ENCODE data around the gene LCAT.

The LCAT gene

DNA sequence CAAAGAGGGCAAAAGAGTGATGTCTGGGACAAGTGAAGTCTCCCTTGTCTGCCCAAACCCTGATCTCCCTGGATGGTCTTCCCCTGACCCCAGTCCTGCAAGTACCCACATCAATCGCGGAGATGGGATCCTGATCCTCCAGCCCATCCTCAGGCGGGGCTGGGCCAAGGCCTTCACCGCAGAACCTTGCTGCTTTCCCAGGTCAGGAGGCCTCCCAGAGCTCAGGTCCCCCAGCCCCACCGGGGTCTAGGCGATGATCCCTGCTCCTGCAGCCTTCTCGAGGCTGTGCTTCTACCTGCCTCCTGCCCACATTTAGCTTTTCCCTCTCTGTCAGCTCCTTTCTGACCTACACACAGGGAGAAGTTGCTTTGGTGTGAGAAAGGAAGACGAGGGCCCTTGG is 18.2 kb upstream of the LCAT start:
- peaks cover 37% of the 10 kb centered on the region for H3K4me1 ChIP-seq (ENCODE audit: insufficient read depth, poor library complexity, severe bottlenecking)
- H3K27me3 ChIP-seq (ENCODE audit: insufficient read depth, poor library complexity, severe bottlenecking), result no peaks in the 10 kb centered on the region
- peak overlapping the region; percentile 32 for H3K27ac ChIP-seq (ENCODE audit: poor library complexity, severe bottlenecking)
- ATAC-seq (ENCODE audit: low read depth), result no peak
- peaks cover 73% of the 10 kb centered on the region for H3K36me3 ChIP-seq (ENCODE audit: low read depth)
- TF ChIP-seq, protein P1, sequence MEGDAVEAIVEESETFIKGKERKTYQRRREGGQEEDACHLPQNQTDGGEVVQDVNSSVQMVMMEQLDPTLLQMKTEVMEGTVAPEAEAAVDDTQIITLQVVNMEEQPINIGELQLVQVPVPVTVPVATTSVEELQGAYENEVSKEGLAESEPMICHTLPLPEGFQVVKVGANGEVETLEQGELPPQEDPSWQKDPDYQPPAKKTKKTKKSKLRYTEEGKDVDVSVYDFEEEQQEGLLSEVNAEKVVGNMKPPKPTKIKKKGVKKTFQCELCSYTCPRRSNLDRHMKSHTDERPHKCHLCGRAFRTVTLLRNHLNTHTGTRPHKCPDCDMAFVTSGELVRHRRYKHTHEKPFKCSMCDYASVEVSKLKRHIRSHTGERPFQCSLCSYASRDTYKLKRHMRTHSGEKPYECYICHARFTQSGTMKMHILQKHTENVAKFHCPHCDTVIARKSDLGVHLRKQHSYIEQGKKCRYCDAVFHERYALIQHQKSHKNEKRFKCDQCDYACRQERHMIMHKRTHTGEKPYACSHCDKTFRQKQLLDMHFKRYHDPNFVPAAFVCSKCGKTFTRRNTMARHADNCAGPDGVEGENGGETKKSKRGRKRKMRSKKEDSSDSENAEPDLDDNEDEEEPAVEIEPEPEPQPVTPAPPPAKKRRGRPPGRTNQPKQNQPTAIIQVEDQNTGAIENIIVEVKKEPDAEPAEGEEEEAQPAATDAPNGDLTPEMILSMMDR (IDR thresholded peaks at IDR 0.05; ENCODE audit: poor library complexity, severe bottlenecking), result no peak
- DNase-seq (ENCODE audit: low spot score), result no peak
- no peak overlapping the region for H3K4me3 ChIP-seq (ENCODE audit: severe bottlenecking)
- H3K9me3 ChIP-seq (ENCODE audit: severe bottlenecking), result no peaks in the 10 kb centered on the region

DNA sequence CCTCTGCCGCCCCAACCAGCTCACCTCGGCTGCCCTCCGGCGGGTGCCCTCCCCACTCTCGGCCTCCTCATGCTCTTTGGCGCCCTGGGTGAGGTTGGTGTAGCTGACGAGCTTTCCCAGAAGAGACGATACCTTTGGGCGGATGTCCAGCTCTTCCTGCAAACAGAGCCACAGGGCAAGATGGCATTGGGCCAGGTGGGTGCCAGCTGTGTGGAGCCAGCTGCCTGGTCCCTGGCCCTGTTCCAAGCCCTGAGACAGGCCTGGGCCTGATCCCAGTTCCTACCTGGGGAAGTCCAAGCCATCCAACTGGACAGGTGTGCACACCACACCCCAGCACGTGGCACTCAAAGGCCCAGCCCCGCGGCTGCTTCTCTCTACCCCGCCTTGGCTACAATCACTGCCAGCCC is 17.6 kb upstream of the LCAT start:
- H3K4me1 ChIP-seq (ENCODE audit: insufficient read depth, poor library complexity, severe bottlenecking), result peaks cover 31% of the 10 kb centered on the region
- TF ChIP-seq, protein P1 (IDR thresholded peaks at IDR 0.05; ENCODE audit: poor library complexity, severe bottlenecking), result no peak
- no peak overlapping the region for H3K4me3 ChIP-seq (ENCODE audit: severe bottlenecking)
- ATAC-seq (ENCODE audit: low read depth), result peak; percentile 91
- no peaks in the 10 kb centered on the region for H3K27me3 ChIP-seq (ENCODE audit: insufficient read depth, poor library complexity, severe bottlenecking)
- peaks cover 75% of the 10 kb centered on the region for H3K36me3 ChIP-seq (ENCODE audit: low read depth)
- peak overlapping the region; percentile 32 for H3K27ac ChIP-seq (ENCODE audit: poor library complexity, severe bottlenecking)
- peak; percentile 100 for DNase-seq (ENCODE audit: low spot score)
- no peaks in the 10 kb centered on the region for H3K9me3 ChIP-seq (ENCODE audit: severe bottlenecking)

DNA sequence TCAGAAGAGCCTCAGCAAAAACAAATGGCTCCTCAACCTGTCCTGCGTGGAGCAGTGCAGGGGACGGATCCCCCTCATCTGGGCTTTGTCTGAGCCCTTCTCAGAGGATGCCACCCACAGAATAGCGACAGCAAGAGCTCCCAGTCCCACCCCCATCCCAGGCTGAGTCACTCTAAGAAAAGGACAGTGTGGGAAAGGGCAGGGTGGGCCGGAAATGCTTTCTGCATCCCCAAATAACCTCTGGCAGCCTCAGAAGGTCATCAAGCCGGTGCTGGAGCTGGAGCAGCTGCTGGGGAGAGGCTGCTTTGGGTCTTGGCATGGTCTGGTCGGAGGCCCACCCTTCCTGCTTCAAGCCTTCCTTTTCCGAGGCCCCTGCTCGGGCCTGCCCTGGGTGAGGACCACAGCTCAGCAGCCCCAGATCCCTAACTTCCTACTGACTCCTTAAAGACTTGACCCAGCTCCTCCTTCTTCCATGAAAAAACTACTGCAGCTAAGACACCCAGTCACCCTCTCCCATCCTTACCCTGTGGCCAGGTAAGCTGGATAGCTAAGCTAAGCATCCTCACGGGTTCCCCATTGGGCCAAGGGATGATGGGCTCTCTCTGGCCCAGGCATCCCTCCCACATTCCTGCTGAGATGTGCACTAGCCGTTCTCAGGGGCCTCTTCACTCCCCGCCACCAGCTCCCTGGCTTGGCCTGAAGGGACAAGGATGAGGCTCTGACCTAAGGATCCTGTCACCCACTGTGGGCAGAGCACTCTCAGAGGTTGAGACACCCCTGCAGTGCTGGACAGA is 15.8 kb upstream of the LCAT start:
- ATAC-seq (ENCODE audit: low read depth) (no peak), DNase-seq (ENCODE audit: low spot score) (no peak)
- H3K4me1 ChIP-seq (ENCODE audit: insufficient read depth, poor library complexity, severe bottlenecking), result peaks cover 24% of the 10 kb centered on the region
- peak overlapping the region; percentile 5 for H3K27ac ChIP-seq (ENCODE audit: poor library complexity, severe bottlenecking)
- TF ChIP-seq, protein P1 (IDR thresholded peaks at IDR 0.05; ENCODE audit: poor library complexity, severe bottlenecking), result no peak
- peaks cover 87% of the 10 kb centered on the region for H3K36me3 ChIP-seq (ENCODE audit: low read depth)
- no peaks in the 10 kb centered on the region for H3K9me3 ChIP-seq (ENCODE audit: severe bottlenecking)
- no peak overlapping the region for H3K4me3 ChIP-seq (ENCODE audit: severe bottlenecking)
- no peaks in the 10 kb centered on the region for H3K27me3 ChIP-seq (ENCODE audit: insufficient read depth, poor library complexity, severe bottlenecking)

DNA sequence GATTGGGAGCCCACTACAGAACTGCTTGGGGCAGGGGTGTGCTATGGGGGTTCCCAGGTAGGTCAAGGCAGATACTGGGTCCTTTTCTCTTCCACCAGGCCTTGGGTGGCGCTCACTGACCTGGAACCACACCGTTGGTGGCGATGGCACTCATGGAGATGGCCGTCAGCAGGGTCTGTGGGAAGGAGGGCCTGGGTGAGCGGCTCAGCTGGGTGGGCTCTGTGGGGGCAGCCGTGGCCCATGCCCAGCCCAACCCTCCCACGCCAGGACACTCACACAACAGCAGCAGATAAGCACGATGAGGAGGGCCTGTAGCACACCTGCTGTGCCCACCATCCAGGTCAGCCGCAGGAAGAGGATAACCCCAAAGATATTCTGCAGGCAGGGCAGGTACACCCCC is 13.7 kb upstream of the LCAT start:
- H3K27me3 ChIP-seq (ENCODE audit: insufficient read depth, poor library complexity, severe bottlenecking), result no peaks in the 10 kb centered on the region
- no peak for DNase-seq (ENCODE audit: low spot score)
- H3K36me3 ChIP-seq (ENCODE audit: low read depth), result peaks cover 95% of the 10 kb centered on the region
- TF ChIP-seq, protein P1 (IDR thresholded peaks at IDR 0.05; ENCODE audit: poor library complexity, severe bottlenecking), result no peak
- no peak for ATAC-seq (ENCODE audit: low read depth)
- no peaks in the 10 kb centered on the region for H3K9me3 ChIP-seq (ENCODE audit: severe bottlenecking)
- no peak overlapping the region for H3K27ac ChIP-seq (ENCODE audit: poor library complexity, severe bottlenecking)
- H3K4me3 ChIP-seq (ENCODE audit: severe bottlenecking), result no peak overlapping the region
- H3K4me1 ChIP-seq (ENCODE audit: insufficient read depth, poor library complexity, severe bottlenecking), result peaks cover 24% of the 10 kb centered on the region
